Measurements from ENCODE around the gene KRTAP3-2. TPM values are rescaled to one million over a fixed set of nuclear protein-coding genes. Genes with fewer than 3 reads are reported as not detected.

Gene KRTAP3-2
- total RNA-seq, 1 donor from 2014 or later: not detected

DNA sequence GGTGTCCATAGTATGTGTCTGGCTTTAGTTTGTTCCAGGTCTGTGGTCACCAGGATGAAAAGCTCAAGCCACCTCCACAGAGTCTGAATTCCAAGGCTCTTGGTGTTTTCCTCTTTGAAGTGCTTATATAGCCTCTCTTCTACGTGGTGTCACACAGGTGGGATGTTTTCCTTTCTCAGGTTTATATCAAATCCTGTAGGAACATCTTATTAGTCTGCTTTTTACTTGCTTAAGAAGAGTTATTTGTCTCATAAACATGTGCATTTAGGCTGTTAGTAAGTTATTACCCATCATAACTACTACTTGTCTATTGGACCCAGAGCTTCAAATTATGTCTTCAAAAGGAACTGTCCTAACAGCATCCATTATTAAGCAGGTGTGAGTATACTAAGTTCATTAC lies 32.9 kb downstream of the KRTAP3-2 start, which contains the start of gene KRT39:
Gene KRT39, minus strand, starts transcription at position 101 of the 400 bp plus-strand sequence. Its CDS starts 92 bp downstream, at position 9.
- DNase-seq (ENCODE audit: low read depth, low spot score): no peak

DNA sequence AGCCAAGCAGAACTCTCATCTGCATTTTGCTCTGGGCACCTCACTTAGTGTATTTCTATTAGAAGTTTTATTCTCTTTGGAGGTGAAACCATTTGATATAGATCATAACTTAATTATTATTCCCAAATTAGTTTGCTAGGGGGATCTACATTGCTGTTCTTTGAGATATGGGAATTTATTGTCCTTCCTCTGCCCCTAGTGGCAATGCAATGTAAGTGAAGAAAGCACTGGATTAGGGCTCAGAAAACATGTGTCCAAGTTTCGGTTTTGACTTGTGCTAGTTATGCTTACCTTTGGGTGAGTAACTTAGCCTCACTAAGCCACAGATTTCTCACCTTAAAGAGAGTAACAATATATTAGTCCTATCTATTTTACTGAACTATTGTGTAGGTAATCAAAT lies 35.9 kb downstream of the KRTAP3-2 start:
- DNase-seq (ENCODE audit: low read depth, low spot score): no peak

DNA sequence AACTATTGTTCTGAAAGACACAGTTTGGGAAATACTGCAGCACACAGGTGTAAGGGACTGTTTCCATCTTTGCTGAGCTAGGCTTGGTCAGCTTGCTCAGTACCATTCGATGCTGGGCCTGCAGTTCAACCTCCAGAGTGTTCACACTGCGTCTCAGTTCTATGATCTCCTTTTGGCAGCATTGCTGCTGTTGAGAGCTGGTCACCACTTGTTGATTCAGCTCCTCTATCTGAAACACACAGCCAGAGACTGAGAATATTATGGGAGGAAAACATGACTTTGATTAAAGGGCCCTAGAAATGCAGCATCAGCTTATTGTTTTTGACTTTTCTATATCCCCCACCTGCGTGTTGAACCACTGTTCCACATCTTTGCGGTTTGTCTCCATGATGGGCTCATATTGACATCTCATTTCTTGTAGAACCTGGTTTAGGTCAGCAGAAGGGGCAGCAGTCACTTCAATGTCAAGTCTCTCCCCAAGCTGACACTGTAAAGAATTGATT lies 37.6 kb downstream of the KRTAP3-2 start:
- DNase-seq (ENCODE audit: low read depth, low spot score): no peak

DNA sequence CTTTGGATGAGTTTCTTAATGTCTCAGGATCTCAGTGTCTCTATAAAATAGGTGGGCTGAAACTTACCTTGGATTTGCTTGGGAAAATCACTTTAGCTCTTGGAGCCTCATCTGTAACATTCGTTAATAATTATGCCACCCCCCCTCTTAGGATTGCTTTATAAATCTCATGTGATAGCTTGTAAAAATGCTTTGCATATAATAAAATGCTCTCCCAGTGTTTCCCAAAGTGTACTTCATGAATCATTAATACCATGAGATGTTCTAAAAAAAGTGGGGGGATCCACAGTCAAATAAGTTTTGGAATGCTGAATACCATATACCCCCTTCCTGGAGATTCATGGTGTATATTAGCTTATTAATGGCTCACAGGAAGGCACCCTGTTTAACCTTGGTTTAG lies 38.1 kb downstream of the KRTAP3-2 start:
- no peak for DNase-seq (ENCODE audit: low read depth, low spot score)

DNA sequence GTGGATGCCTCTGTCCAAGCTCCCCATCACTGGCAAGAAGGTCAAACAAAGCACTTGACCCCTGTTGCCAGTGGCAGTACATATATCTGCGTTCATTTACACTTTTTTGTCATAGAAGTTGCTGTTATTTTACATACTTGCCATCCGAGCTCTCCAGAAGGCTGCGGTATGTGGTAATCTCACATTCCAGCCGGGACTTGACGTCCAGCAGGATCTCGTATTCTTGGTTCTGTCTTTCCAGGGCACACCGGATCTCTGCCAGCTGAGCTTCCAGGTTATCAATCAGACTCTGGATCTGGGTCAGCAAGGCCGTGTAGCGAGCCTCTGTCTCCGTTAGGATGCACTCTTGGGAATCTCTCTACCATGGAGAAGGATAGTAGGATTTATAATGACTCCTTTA lies 39.6 kb downstream of the KRTAP3-2 start:
- no peak for DNase-seq (ENCODE audit: low read depth, low spot score)

DNA sequence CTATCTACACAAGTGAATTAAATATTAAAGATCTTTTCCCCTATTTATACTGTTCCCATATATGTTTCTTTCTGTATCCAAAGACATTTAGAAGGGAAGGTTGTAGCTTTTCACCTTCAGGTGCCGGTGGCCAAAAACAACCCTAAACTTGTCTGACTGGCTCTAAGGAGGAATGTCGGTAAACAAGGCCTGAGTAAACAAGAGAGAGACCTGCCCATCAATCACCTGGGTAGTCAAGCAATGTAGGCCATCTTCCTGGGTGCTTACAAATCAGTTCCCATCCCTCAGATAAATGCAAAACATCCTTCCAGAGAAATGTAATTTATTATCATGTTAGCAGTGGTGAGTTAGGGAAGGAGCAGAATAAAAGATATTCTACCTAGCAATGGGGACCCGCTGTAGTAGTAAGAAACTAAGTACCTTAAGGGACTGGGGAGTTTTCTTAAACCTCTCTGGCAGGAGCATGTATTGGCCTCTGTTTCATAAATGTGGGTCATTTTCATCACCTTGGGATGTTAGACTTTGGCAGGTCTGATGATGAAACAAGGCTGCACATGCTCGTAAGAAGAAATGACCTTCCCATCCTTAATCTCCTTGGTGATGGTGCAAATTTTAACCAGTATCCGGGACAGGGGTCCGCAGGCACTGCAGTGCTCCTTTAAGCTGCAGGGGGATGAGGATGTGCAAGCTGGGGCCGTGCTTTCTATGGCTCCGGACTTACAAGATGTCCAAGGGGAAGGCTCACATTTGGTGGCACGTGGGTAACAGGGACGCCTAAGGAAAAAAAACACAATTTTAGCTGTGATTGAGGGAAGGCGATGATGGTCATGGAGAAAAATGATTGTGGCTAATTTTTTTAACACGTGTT lies 41.4 kb downstream of the KRTAP3-2 start:
- DNase-seq (ENCODE audit: low read depth, low spot score): no peak

DNA sequence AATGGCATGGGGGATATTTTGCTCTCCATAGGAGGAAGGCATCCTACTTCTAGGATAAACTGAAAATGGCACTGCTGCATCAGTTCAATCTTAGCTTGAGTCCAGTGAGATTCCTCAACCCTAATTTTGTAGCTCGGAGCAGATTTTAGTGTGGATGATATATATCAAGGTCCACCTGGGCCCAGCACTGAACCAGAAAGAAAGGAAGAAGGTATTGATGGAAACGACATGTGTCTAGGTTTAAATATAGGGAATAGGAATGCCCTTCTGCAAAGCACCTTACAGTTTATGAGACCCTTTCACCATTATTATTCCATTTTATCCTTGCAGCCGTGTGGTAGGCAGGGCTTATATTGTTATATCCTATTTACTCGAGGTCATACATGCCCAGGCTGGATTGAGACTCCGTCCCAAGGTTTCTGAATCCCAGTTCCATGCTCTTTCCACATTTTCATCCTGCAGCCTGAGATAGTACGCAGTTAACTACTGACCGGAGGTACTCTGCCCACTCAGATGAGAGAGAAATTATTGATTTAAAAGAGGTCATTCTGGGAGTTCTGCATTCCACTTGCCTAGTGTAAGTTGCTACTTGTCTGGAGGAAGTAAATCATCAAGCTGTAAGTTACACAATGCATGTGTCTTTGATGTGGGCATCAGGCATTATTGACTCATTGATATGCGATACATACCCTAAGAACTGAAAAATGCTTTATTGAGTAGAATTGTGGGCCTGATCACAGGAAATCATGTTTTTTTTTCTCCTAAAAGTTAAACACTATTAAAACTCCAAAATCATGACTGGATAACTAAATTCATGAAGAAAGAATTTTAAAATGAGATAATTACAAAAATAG lies 43.1 kb downstream of the KRTAP3-2 start:
- no peak for DNase-seq (ENCODE audit: low read depth, low spot score)

DNA sequence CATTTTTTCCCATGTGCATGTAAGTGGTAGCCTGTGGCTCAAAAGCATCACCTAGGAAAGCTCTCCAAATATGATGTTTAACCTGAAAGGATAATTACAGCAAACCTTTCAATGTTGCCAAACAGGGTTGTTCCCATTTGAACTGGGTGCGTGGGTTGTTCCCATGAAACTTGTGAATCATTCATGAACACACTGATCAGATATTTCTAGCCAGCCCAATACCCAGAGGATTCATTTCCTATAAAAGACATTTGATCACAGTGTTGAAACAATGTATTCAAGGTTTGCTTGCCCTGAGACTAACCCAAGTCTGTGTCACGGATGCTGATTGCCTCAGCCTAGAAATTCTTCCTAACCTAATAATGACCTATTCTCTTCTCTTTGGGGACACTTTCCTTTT lies 45.8 kb downstream of the KRTAP3-2 start:
- DNase-seq (ENCODE audit: low read depth, low spot score): no peak

DNA sequence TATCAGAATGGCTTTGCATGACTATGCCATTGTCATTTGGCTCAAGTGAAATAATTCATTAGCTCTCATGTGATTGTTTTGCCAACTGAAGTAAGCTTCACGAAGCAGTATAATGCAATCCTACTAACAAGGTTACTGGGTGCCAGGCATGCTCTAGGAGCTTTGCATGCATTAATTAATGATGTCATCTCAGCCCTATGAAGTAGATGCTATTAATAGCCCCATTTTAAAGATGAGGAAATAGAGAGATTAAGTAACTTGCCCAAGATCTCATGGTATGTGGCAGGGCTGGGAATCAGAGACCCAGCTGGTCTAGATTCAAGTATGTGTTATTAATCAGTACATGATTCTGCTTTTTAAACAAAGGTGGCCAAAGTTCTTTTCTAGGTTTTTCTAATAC lies 47.0 kb downstream of the KRTAP3-2 start:
- DNase-seq (ENCODE audit: low read depth, low spot score): no peak

DNA sequence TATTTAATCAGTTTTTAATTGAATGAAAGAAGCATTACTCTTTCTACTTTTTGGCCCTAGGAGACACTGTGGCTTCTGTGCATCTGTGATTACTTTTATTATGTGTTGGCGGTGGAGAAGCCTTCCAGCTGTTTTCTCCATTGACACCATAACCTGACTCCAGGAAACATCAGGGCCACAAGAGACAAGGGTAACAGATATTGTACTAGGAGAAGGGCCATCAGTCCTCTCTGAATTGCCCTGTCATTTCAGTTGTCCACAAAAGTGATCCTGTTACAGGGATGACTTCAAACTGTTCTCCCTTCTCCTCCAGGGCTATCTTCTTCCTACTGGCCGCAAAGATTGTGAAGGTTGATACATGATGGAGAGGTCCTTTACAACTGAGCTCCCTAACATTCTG lies 47.6 kb downstream of the KRTAP3-2 start:
- no peak for DNase-seq (ENCODE audit: low read depth, low spot score)

DNA sequence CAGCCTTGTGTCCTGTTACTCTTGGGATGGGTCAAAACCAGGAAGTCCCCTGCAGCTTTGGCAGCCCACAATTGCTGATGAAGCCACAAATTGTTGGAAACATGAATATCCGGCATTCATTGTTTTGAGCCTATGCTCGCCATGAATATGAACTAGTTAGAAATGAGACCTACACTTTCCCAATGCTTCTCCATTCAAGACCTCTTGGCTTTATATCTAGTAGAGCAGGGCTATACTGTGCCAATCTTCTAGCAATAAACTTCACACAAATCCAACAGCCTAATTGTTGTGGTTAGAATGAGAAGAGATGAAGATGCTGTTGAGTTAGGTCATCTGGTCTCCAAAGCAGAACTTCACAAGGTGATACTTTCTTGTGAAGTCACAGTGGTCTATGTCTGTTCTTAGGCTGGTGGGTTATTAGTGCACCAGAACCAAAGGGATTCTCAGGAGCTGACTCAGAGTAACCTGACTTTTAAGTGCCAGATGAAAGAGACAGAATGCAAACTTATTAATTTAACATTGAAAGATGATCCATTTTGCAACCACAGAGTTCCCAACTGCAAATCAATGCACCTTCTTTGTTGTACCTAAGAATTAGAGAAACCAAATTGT lies 48.6 kb downstream of the KRTAP3-2 start:
- no peak for DNase-seq (ENCODE audit: low read depth, low spot score)

DNA sequence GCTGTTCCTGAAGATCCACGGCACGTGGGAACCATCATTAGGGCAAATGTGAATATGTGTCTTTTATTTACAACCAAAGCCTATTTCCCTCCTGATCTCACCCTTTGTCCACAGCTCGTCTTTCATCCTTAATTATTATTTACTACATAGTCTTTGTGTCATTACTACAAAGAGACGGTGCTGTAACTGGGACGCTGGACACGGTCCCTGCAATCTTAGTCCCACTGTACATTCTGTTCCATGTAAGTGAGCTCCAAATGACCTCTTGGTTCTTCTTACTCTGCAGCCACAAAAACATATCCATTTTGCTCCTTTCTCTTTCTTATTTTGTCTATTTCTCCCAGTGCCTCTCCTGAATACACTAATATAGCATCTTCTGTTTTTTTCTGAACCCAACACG lies 49.5 kb downstream of the KRTAP3-2 start:
- no peak for DNase-seq (ENCODE audit: low read depth, low spot score)

DNA sequence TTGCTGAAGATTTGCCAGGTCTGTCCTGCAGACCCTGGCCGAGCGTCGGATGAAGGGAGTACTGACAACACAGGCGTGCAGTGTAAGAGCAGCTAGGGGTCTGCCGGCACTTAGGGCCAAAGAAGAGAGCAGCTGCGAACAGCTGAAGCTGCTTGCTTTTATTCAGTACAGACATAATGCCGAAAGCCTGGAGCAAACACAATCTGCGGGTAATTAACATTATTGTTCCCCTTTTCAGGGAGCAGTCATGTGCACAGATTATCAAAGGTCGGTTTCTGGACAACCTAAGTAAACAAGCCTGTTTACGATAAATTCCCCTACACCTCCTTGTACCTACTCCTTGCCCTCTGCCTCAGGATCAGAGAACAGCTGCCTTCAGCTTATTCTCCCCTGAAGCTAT lies 50.3 kb downstream of the KRTAP3-2 start:
- no peak for DNase-seq (ENCODE audit: low read depth, low spot score)

Other genes starting within 250 kb of the KRTAP3-2 start
- gene KRT25, start 244.6 kb downstream of the KRTAP3-2 start, total RNA-seq: not detected in 2 replicates
- gene KRT26, start 227.7 kb downstream of the KRTAP3-2 start, total RNA-seq: not detected in 2 replicates
- not detected in 2 replicates for gene KRT27, start 217.4 kb downstream of the KRTAP3-2 start, total RNA-seq
- gene KRT28, start 199.9 kb downstream of the KRTAP3-2 start, total RNA-seq: not detected in 2 replicates
- 3.4 and 3.9 TPM in 2 replicates for gene KRT10, start 177.3 kb downstream of the KRTAP3-2 start, total RNA-seq
- not detected in 2 replicates for gene KRT12, start 132.7 kb downstream of the KRTAP3-2 start, total RNA-seq
- gene KRT20, start 114.7 kb downstream of the KRTAP3-2 start, total RNA-seq: not detected in 2 replicates
- not detected in 2 replicates for gene KRT23, start 62.3 kb downstream of the KRTAP3-2 start, total RNA-seq
- not detected in 2 replicates for gene KRT39, start 33.0 kb downstream of the KRTAP3-2 start, total RNA-seq
- not detected in 2 replicates for gene KRT40, start 15.6 kb downstream of the KRTAP3-2 start, total RNA-seq
- not detected in 2 replicates for gene KRTAP3-3, start 5.7 kb downstream of the KRTAP3-2 start, total RNA-seq
- not detected in 2 replicates for gene KRTAP3-1, start 9.2 kb upstream of the KRTAP3-2 start, total RNA-seq
- gene KRTAP1-5, start 27.3 kb upstream of the KRTAP3-2 start, total RNA-seq: not detected in 2 replicates
- not detected in 2 replicates for gene KRTAP1-4, start 30.3 kb upstream of the KRTAP3-2 start, total RNA-seq
- not detected in 2 replicates for gene KRTAP1-3, start 35.0 kb upstream of the KRTAP3-2 start, total RNA-seq
- not detected in 2 replicates for gene KRTAP1-1, start 41.5 kb upstream of the KRTAP3-2 start, total RNA-seq
- gene KRTAP2-1, start 47.4 kb upstream of the KRTAP3-2 start, total RNA-seq: not detected in 2 replicates
- gene KRTAP2-2, start 55.3 kb upstream of the KRTAP3-2 start, total RNA-seq: not detected in 2 replicates
- gene KRTAP2-3, start 60.2 kb upstream of the KRTAP3-2 start, total RNA-seq: not detected in 2 replicates
- not detected in 2 replicates for gene KRTAP2-4, start 66.0 kb upstream of the KRTAP3-2 start, total RNA-seq
- gene KRTAP4-7, start 84.2 kb upstream of the KRTAP3-2 start, total RNA-seq: not detected in 2 replicates
- gene KRTAP4-8, start 98.2 kb upstream of the KRTAP3-2 start, total RNA-seq: not detected in 2 replicates
- gene KRTAP4-16, start 102.3 kb upstream of the KRTAP3-2 start, total RNA-seq: not detected in 2 replicates
- not detected in 2 replicates for gene KRTAP4-9, start 105.5 kb upstream of the KRTAP3-2 start, total RNA-seq
- not detected in 2 replicates for gene KRTAP4-11, start 118.5 kb upstream of the KRTAP3-2 start, total RNA-seq
- gene KRTAP4-12, start 124.3 kb upstream of the KRTAP3-2 start, total RNA-seq: not detected in 2 replicates
- not detected in 2 replicates for gene KRTAP4-6, start 140.6 kb upstream of the KRTAP3-2 start, total RNA-seq
- not detected in 2 replicates for gene KRTAP4-5, start 149.9 kb upstream of the KRTAP3-2 start, total RNA-seq
- not detected in 2 replicates for gene KRTAP4-4, start 160.8 kb upstream of the KRTAP3-2 start, total RNA-seq
- gene KRTAP4-3, start 168.3 kb upstream of the KRTAP3-2 start, total RNA-seq: not detected in 2 replicates
- gene KRTAP4-2, start 178.3 kb upstream of the KRTAP3-2 start, total RNA-seq: not detected in 2 replicates
- not detected in 2 replicates for gene KRTAP4-1, start 185.0 kb upstream of the KRTAP3-2 start, total RNA-seq
- not detected in 2 replicates for gene KRTAP9-1, start 190.0 kb upstream of the KRTAP3-2 start, total RNA-seq
- gene KRTAP9-2, start 226.7 kb upstream of the KRTAP3-2 start, total RNA-seq: not detected in 2 replicates
- not detected in 2 replicates for gene KRTAP9-3, start 232.5 kb upstream of the KRTAP3-2 start, total RNA-seq
- not detected in 2 replicates for gene KRTAP9-8, start 238.1 kb upstream of the KRTAP3-2 start, total RNA-seq
- not detected in 2 replicates for gene KRTAP9-4, start 249.8 kb upstream of the KRTAP3-2 start, total RNA-seq

Measured in pulmonary artery endothelial cell (primary cell).